Activated CD8-positive, alpha-beta T cell treated with anti-CD3 and anti-CD28 coated beads for 36 hours (primary cell): ENCODE measurements around the gene AOX1. TPM values are rescaled to one million over a fixed set of nuclear protein-coding genes. Genes with fewer than 3 reads are reported as not detected.
"Not testable (repeated sequence)": the region's sequence is repeated elsewhere in the genome, so short reads cannot be mapped to it uniquely, and the experiment has no call there.

ENCODE experiments used
- ATAC-seq: fragments of 200-7000 bp; cut with Tn5 transposase; one replicate; pipeline ENCODE4 v1.10.0; 2021; ENCODE audit warnings: mild to moderate bottlenecking, moderate library complexity
- CTCF ChIA-PET: fragments of 350-600 bp; sonication (Branson Sonifier 250); formaldehyde crosslinking; loops from one replicate; lab custom pipeline; 2021; ENCODE audit warnings: antibody characterized with exemption; lab: Charles Lee
- POLR2A ChIA-PET: fragments of 350-600 bp; sonication (Branson Sonifier 250); formaldehyde crosslinking; loops from one replicate; lab custom pipeline; 2021; ENCODE audit warnings: antibody characterized with exemption; lab: Charles Lee
- DNase-seq: peaks from one replicate; pipeline ENCODE4 v3.0.0-alpha.2; 2020
- H3K27ac Mint-ChIP-seq: one replicate; pipeline ENCODE4 v1.8.0; 2021; ENCODE audit warnings: mild to moderate bottlenecking, mixed read lengths
- H3K27me3 Mint-ChIP-seq: one replicate; pipeline ENCODE4 v1.8.0; 2021; ENCODE audit warnings: mixed read lengths
- H3K36me3 Mint-ChIP-seq: one replicate; pipeline ENCODE4 v1.8.0; 2021; ENCODE audit warnings: low read depth, mixed read lengths
- H3K4me1 Mint-ChIP-seq: one replicate; pipeline ENCODE4 v1.8.0; 2021; ENCODE audit warnings: low read depth, mixed read lengths
- H3K4me3 Mint-ChIP-seq: one replicate; pipeline ENCODE4 v1.8.0; 2021; ENCODE audit warnings: mild to moderate bottlenecking, moderate library complexity, mixed read lengths
- H3K9me3 Mint-ChIP-seq: one replicate; pipeline ENCODE4 v1.8.0; 2021; ENCODE audit warnings: mixed read lengths
- CTCF ChIP-seq: fragments of 200-600 bp; IDR thresholded peaks from one replicate; pipeline ENCODE4 v1.8.0; 2022; ENCODE audit warnings: antibody characterized with exemption, mild to moderate bottlenecking
- intact Hi-C: fragments of 100-400 bp; cut with micrococcal nuclease; formaldehyde crosslinking; loops from one replicate; pipeline ENCODE4 v1.10.0; 2022
- total RNA-seq, 2 experiments: library from RNA; stranded (reverse); gene quantifications; one replicate each; pipeline ENCODE4 v1.2.3, GENCODE V29; 2021

The AOX1 gene
- under 1 TPM; 0.54 to 0.69 TPM for total RNA-seq

- intact Hi-C loops: no loop called here
- Mint-ChIP-seq H3K27ac (no peak within 1 kb of the TSS), H3K9me3 (no peaks in the 10 kb centered on the region), H3K27me3 (peaks cover 10% of the 10 kb centered on the region), H3K36me3 (no peaks in the 10 kb centered on the region), H3K4me1 (peaks cover 4% of the 10 kb centered on the region), H3K4me3 (peak within 1 kb of the TSS; percentile 71)
- ChIA-PET CTCF (interaction anchor here (1.3 to 1.6 kb wide), 3 partner anchors 31 to 150 kb away, joined by 3 to 4 read pairs (median 3); no protein-coding TSS in a partner anchor), POLR2A (interaction anchor here (0.8 to 1.0 kb wide), 2 partner anchors 13 to 157 kb away, joined by 3 read pairs; no protein-coding TSS in a partner anchor)
- DNase-seq (peak; percentile 38), ATAC-seq (peak; percentile 68)
- no peak for TF ChIP-seq CTCF
These were observed at the start of gene AOX1 for GRCh38 chr2:200585730-200586643. Gene AOX1 (plus strand): TSS chr2:200586014. CDS start chr2:200586109, 95 bp downstream.

DNA sequence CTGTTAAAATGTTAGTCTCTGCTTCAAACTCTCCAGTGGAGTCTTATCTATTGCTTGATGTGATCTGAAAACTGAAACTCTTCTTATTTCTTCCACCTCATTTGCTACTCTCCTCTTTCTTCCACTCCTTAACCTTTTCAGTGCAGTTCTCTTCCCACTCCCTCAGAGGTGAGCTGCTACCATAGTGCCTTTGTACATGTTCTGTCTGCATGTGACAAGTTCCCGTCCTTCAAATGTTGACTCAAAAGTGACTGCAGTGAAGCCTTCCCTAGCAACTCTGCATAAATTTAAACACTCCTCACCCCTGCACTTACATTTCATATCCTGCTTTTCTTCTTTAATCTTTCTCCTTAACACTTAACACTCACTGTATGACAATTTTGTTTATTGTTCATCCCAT, 47.7 kb upstream of the AOX1 start:
- CTCF ChIA-PET: no interaction called here
- POLR2A ChIA-PET: no interaction called here
- DNase-seq (no peak), ATAC-seq (no peak)
- intact Hi-C loops: no loop called here
- H3K4me1 Mint-ChIP-seq: no peaks in the 10 kb centered on the region
- H3K9me3 Mint-ChIP-seq: no peaks in the 10 kb centered on the region
- peaks cover 41% of the 10 kb centered on the region for H3K36me3 Mint-ChIP-seq
- H3K4me3 Mint-ChIP-seq: no peak overlapping the region
- no peak overlapping the region for H3K27ac Mint-ChIP-seq
- TF ChIP-seq CTCF: no peak
- no peaks in the 10 kb centered on the region for H3K27me3 Mint-ChIP-seq

DNA sequence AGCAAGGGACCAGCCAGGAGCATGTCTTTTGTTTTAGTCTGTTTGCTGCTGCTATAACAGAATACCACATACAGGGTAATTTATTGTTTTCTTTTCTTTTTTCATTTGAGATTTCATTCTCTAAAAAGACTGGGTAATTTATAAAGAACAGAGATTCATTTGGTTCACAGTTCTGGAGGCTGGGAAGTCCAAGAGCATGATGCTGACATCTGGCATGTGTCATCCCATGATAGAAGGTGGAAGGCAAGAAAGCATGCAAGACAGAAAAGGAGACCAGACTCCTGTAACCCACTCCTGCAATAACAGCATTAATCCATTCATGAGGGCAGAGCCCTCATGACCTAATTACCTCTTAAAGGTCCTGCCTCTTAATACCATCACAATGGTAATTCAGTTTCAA, 45.0 kb upstream of the AOX1 start:
- Mint-ChIP-seq H3K36me3 (peaks cover 56% of the 10 kb centered on the region), H3K4me1 (no peaks in the 10 kb centered on the region), H3K27me3 (no peaks in the 10 kb centered on the region), H3K9me3 (no peaks in the 10 kb centered on the region), H3K4me3 (no peak overlapping the region), H3K27ac (no peak overlapping the region)
- intact Hi-C loops: no loop called here
- no peak for TF ChIP-seq CTCF
- POLR2A ChIA-PET: no interaction called here
- ATAC-seq (no peak), DNase-seq (no peak)
- CTCF ChIA-PET: no interaction called here

DNA sequence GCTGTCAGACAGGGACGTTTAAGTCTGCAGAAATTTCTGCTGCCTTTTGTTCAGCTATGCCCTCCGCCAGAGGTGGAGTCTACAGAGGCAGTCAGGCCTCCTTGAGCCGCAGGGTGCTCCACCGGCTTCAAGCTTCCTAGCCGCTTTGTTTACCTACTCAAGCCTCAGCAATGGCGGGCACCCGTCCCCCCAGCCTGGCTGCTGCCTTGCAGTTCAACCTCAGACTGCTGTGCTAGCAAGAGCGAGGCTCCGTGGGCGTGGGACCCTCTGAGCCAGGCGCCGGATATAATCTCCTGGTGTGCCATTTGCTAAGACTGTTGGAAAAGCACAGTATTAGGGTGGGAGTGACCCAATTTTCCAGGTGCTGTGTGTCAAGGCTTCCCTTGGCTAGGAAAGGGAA, 19.2 kb upstream of the AOX1 start:
- H3K27ac Mint-ChIP-seq, POLR2A ChIA-PET, DNase-seq, H3K27me3 Mint-ChIP-seq, ATAC-seq, intact Hi-C loops, H3K9me3 Mint-ChIP-seq, H3K4me3 Mint-ChIP-seq, H3K4me1 Mint-ChIP-seq: not testable (repeated sequence)
- CTCF ChIA-PET: interaction anchor here (1.1 kb wide), 1 partner anchor 12 kb away, joined by 3 read pairs; no protein-coding TSS in a partner anchor
- H3K36me3 Mint-ChIP-seq: peaks cover 32% of the 10 kb centered on the region

GRCh38 chr2:200567932-200568331, 17.9 kb upstream of the AOX1 start:
- intact Hi-C loops: no loop called here
- Mint-ChIP-seq H3K27me3 (no peaks in the 10 kb centered on the region), H3K4me3 (no peak overlapping the region), H3K9me3 (no peaks in the 10 kb centered on the region), H3K27ac (no peak overlapping the region), H3K4me1 (no peaks in the 10 kb centered on the region), H3K36me3 (peaks cover 26% of the 10 kb centered on the region)
- TF ChIP-seq CTCF: no peak
- ATAC-seq (no peak), DNase-seq (no peak)
- CTCF ChIA-PET: no interaction called here
- POLR2A ChIA-PET: no interaction called here
